A549 (cell line): ENCODE results near the gene MIB2. TPM values are rescaled to one million over a fixed set of nuclear protein-coding genes. Genes with fewer than 3 reads are reported as not detected.
"Not testable (repeated sequence)": the region's sequence is repeated elsewhere in the genome, so short reads cannot be mapped to it uniquely, and the experiment has no call there.

Experiments used
- ATAC-seq, 2 experiments: fragments of 200-7000 bp in 1 of 2; fragments of >200 bp in 1 of 2; cut with Nextera tagmentation in 1 of 2; cut with Tn5 transposase in 1 of 2; 3 replicates each; pipeline versions ENCODE4 v1.8.0 to v1.9.1; 2018 to 2020; ENCODE audit warnings: mild to moderate bottlenecking in 1 of 2, moderate library complexity in 1 of 2
- CTCF ChIA-PET: fragments of 300-600 bp; sonication (Branson Sonifier 250); formaldehyde crosslinking; extraction: SDS; loops from one replicate; lab custom pipeline; 2021; ENCODE audit warnings: antibody characterized with exemption, inconsistent platforms; lab: Yijun Ruan, JAX
- POLR2A ChIA-PET: fragments of 350-600 bp; formaldehyde crosslinking; extraction: SDS; loops from one replicate; lab custom pipeline; 2021; ENCODE audit warnings: antibody characterized with exemption, inconsistent platforms; lab: Yijun Ruan, JAX
- DNase-seq, 2 experiments: peaks; one replicate each; pipeline versions ENCODE4 v3.0.0 to v3.0.0-alpha.2; 2011 to 2016; ENCODE audit warnings: low read depth in 1 of 2, low spot score in 1 of 2
- FAIRE-seq: peaks from 2 replicates; lab custom pipeline; 2011; peaks lifted over from hg19 to GRCh38; lab: Jason Lieb, UNC
- H3K27ac ChIP-seq, 2 experiments: fragments of >200 bp; sonication (Bioruptor Twin); formaldehyde crosslinking; 3 replicates each; pipeline ENCODE4 v1.5.1; 2016 to 2017
- H3K4me1 ChIP-seq: fragments of >200 bp; sonication (Bioruptor Twin); formaldehyde crosslinking; 3 replicates; pipeline ENCODE4 v1.6.1; 2016
- H3K4me2 ChIP-seq: fragments of >200 bp; sonication (Bioruptor Twin); formaldehyde crosslinking; 3 replicates; pipeline ENCODE4 v1.6.1; 2016
- H3K4me3 ChIP-seq: fragments of >200 bp; sonication (Bioruptor Twin); formaldehyde crosslinking; 3 replicates; pipeline ENCODE4 v1.5.1; 2016
- H3K9me3 ChIP-seq: fragments of >200 bp; sonication (Bioruptor Twin); formaldehyde crosslinking; 3 replicates; pipeline ENCODE4 v1.6.1; 2016
- BHLHE40 ChIP-seq: IDR thresholded peaks from 2 replicates; pipeline ENCODE4 v1.6.1; 2012; ENCODE audit warnings: low read depth, low read length, inconsistent platforms
- CBX2 ChIP-seq: fragments of 200-600 bp; sonication (generic); IDR thresholded peaks from 2 replicates; pipeline ENCODE4 v1.6.1; 2016; ENCODE audit warnings: low read depth, mild to moderate bottlenecking, borderline replicate concordance
- CHD2 ChIP-seq: fragments of 150-350 bp; IDR thresholded peaks from 2 replicates; pipeline ENCODE4 v1.6.1; 2014; ENCODE audit warnings: low read length; ENCODE audit not compliant: partially characterized antibody
- CHD4 ChIP-seq: fragments of 200-600 bp; sonication (generic); IDR thresholded peaks from 2 replicates; pipeline ENCODE4 v1.6.1; 2016; ENCODE audit warnings: antibody characterized with exemption, mild to moderate bottlenecking, borderline replicate concordance
- E2F6 ChIP-seq: IDR thresholded peaks from 2 replicates; pipeline ENCODE4 v1.6.1; 2012; ENCODE audit warnings: low read depth, borderline replicate concordance
- ESRRA ChIP-seq: fragments of 150-350 bp; IDR thresholded peaks from 2 replicates; pipeline ENCODE4 v1.6.1; 2014; ENCODE audit warnings: mild to moderate bottlenecking, low read length, borderline replicate concordance
- FOSB ChIP-seq: fragments of 250-450 bp; sonication (Bioruptor Pico); IDR thresholded peaks from 2 replicates; pipeline ENCODE4 v1.5.0; 2020; ENCODE audit warnings: mild to moderate bottlenecking, moderate library complexity
- HEYL ChIP-seq: fragments of 250-450 bp; sonication (Bioruptor Pico); IDR thresholded peaks from 2 replicates; pipeline ENCODE4 v1.8.0; 2021; ENCODE audit warnings: mild to moderate bottlenecking, moderate library complexity
- HMGXB4 ChIP-seq: fragments of 250-450 bp; sonication (Bioruptor Pico); IDR thresholded peaks from 2 replicates; pipeline ENCODE4 v1.5.0; 2021; ENCODE audit warnings: mild to moderate bottlenecking, moderate library complexity, borderline replicate concordance
- HOXB5 ChIP-seq: fragments of 250-450 bp; sonication (Bioruptor Pico); IDR thresholded peaks from 2 replicates; pipeline ENCODE4 v1.5.0; 2020; ENCODE audit warnings: mild to moderate bottlenecking, moderate library complexity
- KDM5A ChIP-seq: fragments of 200-600 bp; sonication (generic); IDR thresholded peaks from 2 replicates; pipeline ENCODE4 v1.6.1; 2016; ENCODE audit warnings: antibody characterized with exemption, mild to moderate bottlenecking
- MAX ChIP-seq: IDR thresholded peaks from 2 replicates; pipeline ENCODE4 v1.6.1; 2012
- MYC ChIP-seq: IDR thresholded peaks from 2 replicates; pipeline ENCODE4 v1.6.1; 2012; ENCODE audit warnings: mild to moderate bottlenecking, inconsistent platforms, low read length, improper control_type of control experiment, borderline replicate concordance
- NFE2L2 ChIP-seq: fragments of 150-350 bp; conservative IDR thresholded peaks from 2 replicates; pipeline ENCODE4 v1.6.1; 2014; ENCODE audit warnings: low read length
- POLR2AphosphoS2 ChIP-seq: conservative IDR thresholded peaks from 2 replicates; pipeline ENCODE4 v1.6.1; 2012; ENCODE audit warnings: low read length, improper control_type of control experiment, inconsistent platforms
- RFX5 ChIP-seq: fragments of 450-650 bp; IDR thresholded peaks from 2 replicates; pipeline ENCODE4 v1.7.1; 2014; ENCODE audit warnings: antibody characterized with exemption, mild to moderate bottlenecking, moderate library complexity
- SMC3 ChIP-seq: fragments of >200 bp; sonication (Bioruptor Twin); formaldehyde crosslinking; IDR thresholded peaks from 3 replicates; pipeline ENCODE4 v1.6.1; 2018; ENCODE audit warnings: inconsistent platforms
- TFCP2L1 ChIP-seq: fragments of 250-450 bp; sonication (Bioruptor Pico); IDR thresholded peaks from 2 replicates; pipeline ENCODE4 v1.5.0; 2021; ENCODE audit warnings: mild to moderate bottlenecking
- WGBS: methylation state at CpG from one replicate; pipeline ENCODE4 v1.1.6; 2017; ENCODE audit errors: missing lambda C conversion rate; 5-methylcytosine and 5-hydroxymethylcytosine counted together
- polyA plus RNA-seq, 4 experiments: library from polyadenylated mRNA; depleted of rRNA in 3 of 4; stranded (reverse); fragments of >200 nt; fragmentation: RNase III in 1 of 4; extraction: RNeasy Plus Mini Kit Qiagen cat#74134 plus additional on column Dnase treatment in 1 of 4; gene quantifications; 2 replicates in 3 of 4; 3 replicates in 1 of 4; pipeline ENCODE4 v1.2.3, GENCODE V29; 2011 to 2017

The MIB2 gene
- polyA plus RNA-seq, 2 of the 4 experiments (the other 2 are of a cell fraction), result 5.1 to 20.0 TPM

- no peaks in the 10 kb centered on the region for H3K4me1 ChIP-seq
- H3K4me2 ChIP-seq, result no peak within 1 kb of the TSS
- WGBS, result 78% methylated on average over 5 of the region's 48 CpGs
- no peak for TF ChIP-seq ESRRA
- TF ChIP-seq HEYL (CRISPR knock-in tag), result no peak
- no peak for TF ChIP-seq POLR2AphosphoS2
- no peak for TF ChIP-seq RFX5
- no peak for TF ChIP-seq E2F6
- TF ChIP-seq CHD4, result no peak
- TF ChIP-seq NFE2L2, result no peak
- TF ChIP-seq HOXB5 (CRISPR knock-in tag), result no peak
- no peak for TF ChIP-seq KDM5A
- TF ChIP-seq CHD2, result no peak
- no peak for TF ChIP-seq MYC
- no peak for TF ChIP-seq CBX2
- no peak for TF ChIP-seq TFCP2L1 (CRISPR knock-in tag)
- TF ChIP-seq SMC3, result no peak
- TF ChIP-seq FOSB (CRISPR knock-in tag), result no peak
- TF ChIP-seq BHLHE40, result no peak
- no peak for TF ChIP-seq MAX
- TF ChIP-seq HMGXB4, result no peak
- no peak for ATAC-seq
- ChIA-PET CTCF (no interaction called here), POLR2A (no interaction called here)
- no peak within 1 kb of the TSS for H3K27ac ChIP-seq
- H3K4me3 ChIP-seq, result no peak within 1 kb of the TSS
- no peaks in the 10 kb centered on the region for H3K9me3 ChIP-seq
- FAIRE-seq, result no peak
- no peak for DNase-seq
Measured at GRCh38 chr1:1631782-1632420, 16.6 kb downstream of the MIB2 start, which contains the start of gene MMP23B. TSS of gene MMP23B (plus strand) at chr1:1632173. CDS start at chr1:1632219, 46 bp downstream.

GRCh38 chr1:1633409-1633808 lies 18.1 kb downstream of the MIB2 start:
- H3K9me3 ChIP-seq, H3K27ac ChIP-seq, DNase-seq, H3K4me3 ChIP-seq, FAIRE-seq, POLR2A ChIA-PET, CTCF ChIA-PET, H3K4me1 ChIP-seq, H3K4me2 ChIP-seq, ATAC-seq: not testable (repeated sequence)
- no CpG with 5 or more reads among the region's 35 CpGs for WGBS

- H3K4me2 ChIP-seq, H3K27ac ChIP-seq, CTCF ChIA-PET, FAIRE-seq, H3K4me1 ChIP-seq, DNase-seq, POLR2A ChIA-PET, H3K9me3 ChIP-seq, H3K4me3 ChIP-seq: not testable (repeated sequence)
- WGBS, result 89% methylated on average over 9 of the region's 13 CpGs
- ATAC-seq, result peak; percentile 3 to 19; a peak in 2 of 6 replicates
Measured at GRCh38 chr1:1634613-1635012, 19.3 kb downstream of the MIB2 start.

- POLR2A ChIA-PET, DNase-seq, H3K4me1 ChIP-seq, H3K4me2 ChIP-seq, CTCF ChIA-PET, H3K4me3 ChIP-seq, H3K27ac ChIP-seq, H3K9me3 ChIP-seq, ATAC-seq, FAIRE-seq: not testable (repeated sequence)
- WGBS, result 95% methylated on average over 10 of the region's 37 CpGs
Measured at GRCh38 chr1:1636621-1637478, 21.6 kb downstream of the MIB2 start.

- DNase-seq, H3K4me3 ChIP-seq, POLR2A ChIA-PET, H3K4me2 ChIP-seq, H3K27ac ChIP-seq, FAIRE-seq, H3K9me3 ChIP-seq, H3K4me1 ChIP-seq, ATAC-seq, CTCF ChIA-PET: not testable (repeated sequence)
- 98% methylated on average over 7 of the region's 14 CpGs for WGBS
Measured at GRCh38 chr1:1637479-1637875, 22.2 kb downstream of the MIB2 start.

GRCh38 chr1:1638528-1638927 lies 23.2 kb downstream of the MIB2 start:
- whole genome bisulfite sequencing, result 96% methylated on average over 5 of the region's 13 CpGs
- DNase-seq, FAIRE-seq, H3K4me2 ChIP-seq, H3K4me1 ChIP-seq, H3K27ac ChIP-seq, ATAC-seq, H3K9me3 ChIP-seq, H3K4me3 ChIP-seq, CTCF ChIA-PET, POLR2A ChIA-PET: not testable (repeated sequence)
